GM12878 (cell line): ENCODE data around the gene THAP4. TPM values are rescaled to one million over a fixed set of nuclear protein-coding genes. Genes with fewer than 3 reads are reported as not detected.

Source experiments
- ATAC-seq: fragments of 200-7000 bp; cut with Tn5 transposase; 3 replicates; pipeline ENCODE4 v1.9.1; 2020; ENCODE audit warnings: mild to moderate bottlenecking, moderate library complexity
- BruUV-seq: library from RNA; stranded (reverse); fragments of 400-500 nt; replicated peaks from 2 replicates; lab custom pipeline; 2021; lab: Mats Ljungman, UMichigan
- CTCF ChIA-PET: fragments of 300-600 bp; sonication (Branson Sonifier 250); formaldehyde crosslinking; extraction: SDS; loops from one replicate; lab custom pipeline; 2021; ENCODE audit warnings: inconsistent platforms; lab: Yijun Ruan, JAX
- POLR2A ChIA-PET: fragments of 350-600 bp; formaldehyde crosslinking; extraction: SDS; loops from one replicate; lab custom pipeline; 2021; ENCODE audit warnings: inconsistent platforms; lab: Charles Lee
- RAD21 ChIA-PET: fragments of 300-600 bp; sonication (Branson Sonifier 250); formaldehyde crosslinking; loops from one replicate; lab custom pipeline; 2023; ENCODE audit warnings: antibody characterized with exemption; ENCODE audit not compliant: unreplicated experiment; lab: Charles Lee
- SMC1A ChIA-PET: fragments of 300-600 bp; sonication (Branson Sonifier 250); formaldehyde crosslinking; loops from one replicate; lab custom pipeline; 2023; ENCODE audit not compliant: unreplicated experiment, uncharacterized antibody; lab: Charles Lee
- DNase-seq: peaks from one replicate; pipeline ENCODE4 v3.0.0-alpha.2; 2011; ENCODE audit warnings: low read depth, low spot score
- FAIRE-seq: peaks from 3 replicates; lab custom pipeline; 2011; peaks lifted over from hg19 to GRCh38; lab: Jason Lieb, UNC
- H2AFZ ChIP-seq: 2 replicates; pipeline ENCODE4 v1.6.0; 2011; ENCODE audit warnings: low read depth, low read length, control low read depth; ENCODE audit not compliant: control insufficient read depth
- H3K27ac ChIP-seq: 2 replicates; pipeline ENCODE4 v1.5.1; 2011; ENCODE audit warnings: control low read depth; ENCODE audit not compliant: control insufficient read depth, insufficient read depth
- H3K27me3 ChIP-seq, 2 experiments: replicated peaks in 1 of 2; 2 replicates each; pipeline versions ENCODE4 v1.6.0 to v1.6.1; 2011; ENCODE audit warnings: low read length in 1 of 2; ENCODE audit not compliant: control insufficient read depth in 2 of 2, insufficient read depth in 2 of 2
- H3K36me3 ChIP-seq, 2 experiments: 2 replicates each; pipeline ENCODE4 v1.5.1; 2011; ENCODE audit warnings: low read length in 1 of 2; ENCODE audit not compliant: control insufficient read depth in 2 of 2, insufficient read depth in 2 of 2
- H3K4me1 ChIP-seq: 2 replicates; pipeline ENCODE4 v1.6.1; 2011; ENCODE audit warnings: mild to moderate bottlenecking, low read length, moderate library complexity, mixed read lengths; ENCODE audit not compliant: control insufficient read depth, insufficient read depth
- H3K4me2 ChIP-seq: 2 replicates; pipeline ENCODE4 v1.6.0; 2011; ENCODE audit warnings: control low read depth; ENCODE audit not compliant: control insufficient read depth, insufficient read depth
- H3K4me3 ChIP-seq: fragments of 200-600 bp; sonication (generic); 2 replicates; pipeline ENCODE4 v1.5.1; 2016
- H3K79me2 ChIP-seq: 2 replicates; pipeline ENCODE4 v1.6.0; 2011; ENCODE audit warnings: low read length; ENCODE audit not compliant: control insufficient read depth, insufficient read depth
- H3K9ac ChIP-seq: 2 replicates; pipeline ENCODE4 v1.8.0; 2011; ENCODE audit warnings: low read length, control low read depth, mixed read lengths; ENCODE audit not compliant: control insufficient read depth, insufficient read depth
- H3K9me3 ChIP-seq: replicated peaks from 3 replicates; pipeline ENCODE4 v1.5.1; 2011; ENCODE audit warnings: mild to moderate bottlenecking, low read length; ENCODE audit not compliant: control insufficient read depth, insufficient read depth
- H4K20me1 ChIP-seq: 2 replicates; pipeline ENCODE4 v1.6.0; 2011; ENCODE audit not compliant: control insufficient read depth, insufficient read depth
- CTCF ChIP-seq, 3 experiments: IDR thresholded peaks in 2 of 3; conservative IDR thresholded peaks in 1 of 3; 2 replicates each; pipeline ENCODE4 v1.5.1; 2011; ENCODE audit warnings: low read depth in 3 of 3, low read length in 3 of 3, mild to moderate bottlenecking in 3 of 3, control low read depth in 2 of 3, moderate library complexity in 2 of 3, inconsistent platforms in 1 of 3, mixed read lengths in 1 of 3; ENCODE audit not compliant: control insufficient read depth in 2 of 3, insufficient read depth in 1 of 3; ENCODE audit errors: extremely low read depth in 1 of 3
- NFIC ChIP-seq: IDR thresholded peaks from 2 replicates; pipeline ENCODE4 v1.6.1; 2012; ENCODE audit warnings: low read depth, mild to moderate bottlenecking, inconsistent platforms, low read length, moderate library complexity
- RAD21 ChIP-seq: IDR thresholded peaks from 2 replicates; pipeline ENCODE4 v1.6.1; 2011; ENCODE audit warnings: mild to moderate bottlenecking, low read depth, low read length, moderate library complexity; ENCODE audit not compliant: insufficient read depth
- ZBTB4 ChIP-seq: fragments of 450-650 bp; formaldehyde crosslinking; IDR thresholded peaks from 2 replicates; pipeline ENCODE4 v1.4.0; 2022; ENCODE audit warnings: mild to moderate bottlenecking, moderate library complexity
- WGBS: methylation state at CpG from one replicate; pipeline ENCODE4 v1.1.6; 2016; ENCODE audit warnings: low lambda C conversion rate; ENCODE audit not compliant: insufficient replicate concordance, insufficient coverage; ENCODE audit errors: missing lambda C conversion rate; 5-methylcytosine and 5-hydroxymethylcytosine counted together
- in situ Hi-C: fragments of 300-500 bp; cut with MboI; formaldehyde crosslinking; loops from 9 replicates; pipeline ENCODE4 v1.14.3; 2018; ENCODE audit warnings: mixed read lengths
- intact Hi-C: fragments of 100-400 bp; cut with micrococcal nuclease; formaldehyde crosslinking; loops from one replicate; pipeline ENCODE4 v1.14.2; 2022; ENCODE audit not compliant: unreplicated experiment
- polyA plus RNA-seq, 11 experiments: library from polyadenylated mRNA; depleted of rRNA in 4 of 11; unstranded in 6 of 11; stranded (reverse) in 5 of 11; fragments of >200 nt; fragmentation: Nextera tagmentation in 4 of 11; fragmentation: Illumina TruSeq in 1 of 11; extraction: Ambion mirVana in 4 of 11; extraction: Trizol in 1 of 11; gene quantifications; 1 replicate in 1 of 11; 2 replicates in 10 of 11; pipeline versions ENCODE4 v1.2.1 to v1.2.3, GENCODE V29; 2011 to 2016; ENCODE audit warnings: inconsistent platforms in 2 of 11, missing spikeins in 2 of 11, low read depth in 1 of 11
- total RNA-seq, 4 experiments: library from RNA; depleted of rRNA in 3 of 4; stranded (reverse); fragments of >200 nt in 3 of 4; fragmentation: Illumina TruSeq in 1 of 4; extraction: Trizol in 1 of 4; gene quantifications; 2 replicates each; pipeline versions ENCODE4 v1.2.1 to v1.2.3, GENCODE V29; 2013 to 2021

The THAP4 gene
- total and polyA plus RNA-seq, 10 of the 15 experiments (the other 5 are each of a cell fraction or from before 2014, with no cell fraction given), result 12.9 to 67.7 (median 44.5) TPM

- POLR2A ChIA-PET, result interaction anchor here (0.7 kb wide), 1 partner anchor 156 kb away, joined by 3 read pairs; no protein-coding TSS in a partner anchor
- CTCF ChIA-PET, result interaction anchor here (0.6 to 1.7 kb wide), 11 partner anchors 12 to 488 kb away, joined by 3 to 7 read pairs (median 3); no protein-coding TSS in a partner anchor
- no peaks in the 10 kb centered on the region for H3K27me3 ChIP-seq
Measured at GRCh38 chr2:241598487-241598886, 38.5 kb downstream of the THAP4 start.

More at GRCh38 chr2:241598487-241598886, 38.5 kb downstream of the THAP4 start:
- Histone ChIP-seq H3K27ac (no peak overlapping the region), H3K36me3 (peaks cover 10 to 17% of the 10 kb centered on the region in 2 experiments), H3K4me3 (no peak overlapping the region), H3K9me3 (no peaks in the 10 kb centered on the region), H4K20me1 (no peaks in the 10 kb centered on the region), H2AFZ (no peak overlapping the region), H3K9ac (no peak overlapping the region), H3K79me2 (no peaks in the 10 kb centered on the region), H3K4me1 (no peaks in the 10 kb centered on the region), H3K4me2 (no peak overlapping the region)
- intact Hi-C loops (no loop called here), in situ Hi-C loops (no loop called here)
- ATAC-seq (peak; percentile 38; the same call in 1 of the 3 replicates), FAIRE-seq (peak; percentile 49), DNase-seq (no peak)
- BruUV-seq, result no TSS peak
- WGBS, result 96% methylated on average over 1 of the region's 1 CpG
- ChIA-PET RAD21 (interaction anchor here (1.0 kb wide), 1 partner anchor 83 kb away, joined by 3 read pairs; no protein-coding TSS in a partner anchor), SMC1A (interaction anchor here (0.7 to 1.5 kb wide), 3 partner anchors 10 to 206 kb away, joined by 3 read pairs; no protein-coding TSS in a partner anchor)
- TF ChIP-seq ZBTB4 (CRISPR knock-in tag) (no peak), CTCF (IDR thresholded peaks at IDR 0.05 in 2 of 3, conservative IDR thresholded peaks at IDR 0.05 in 1 of 3; ENCODE audit: control insufficient read depth in 2 of 3, extremely low read depth in 1 of 3, insufficient read depth in 1 of 3, low read depth in 3 of 3, low read length in 3 of 3) (peak; percentile 25 to 36 (median 32); a peak in 4 of 6 replicates), RAD21 (peak; percentile 43), NFIC (no peak)
